DND-41 (cell line): ENCODE data around the gene COL19A1.
"Not testable (repeated sequence)": the region's sequence is repeated elsewhere in the genome, so short reads cannot be mapped to it uniquely, and the experiment has no call there.

Source experiments
- CTCF ChIP-seq: IDR thresholded peaks from 2 replicates; pipeline ENCODE4 v1.5.1; 2012; ENCODE audit warnings: borderline replicate concordance, low read length, moderate library complexity, mild to moderate bottlenecking; ENCODE audit not compliant: poor library complexity, severe bottlenecking; ENCODE audit errors: extremely low read depth
- EZH2 ChIP-seq: IDR thresholded peaks from 3 replicates; pipeline ENCODE4 v1.6.1; 2012; ENCODE audit warnings: borderline replicate concordance, low read depth, mild to moderate bottlenecking, moderate library complexity, low read length, inconsistent platforms; ENCODE audit not compliant: severe bottlenecking

- TF ChIP-seq CTCF, EZH2: not testable (repeated sequence)
Measured at GRCh38 chr6:70010339-70010738, 144.0 kb downstream of the COL19A1 start.
